Testis (tissue), 3 donors: Measurements from ENCODE around the gene MAPK1. TPM values are rescaled to one million over a fixed set of nuclear protein-coding genes. Genes with fewer than 3 reads are reported as not detected.
"Not testable (repeated sequence)": the region's sequence is repeated elsewhere in the genome, so short reads cannot be mapped to it uniquely, and the experiment has no call there.

ENCODE experiments used
- DNase-seq: peaks from one replicate; pipeline ENCODE4 v3.0.0-alpha.2; 2019
- H3K27ac ChIP-seq, 2 donors: fragments of 200-600 bp; sonication (generic); one replicate each; pipeline ENCODE4 v1.5.1; 2019
- H3K27me3 ChIP-seq: fragments of 200-600 bp; sonication (generic); one replicate; pipeline ENCODE4 v1.5.1; 2019
- H3K36me3 ChIP-seq: fragments of 200-600 bp; sonication (generic); one replicate; pipeline ENCODE4 v1.5.1; 2017; ENCODE audit warnings: low read depth; ENCODE audit errors: missing control alignments
- H3K4me1 ChIP-seq: fragments of 200-600 bp; sonication (generic); one replicate; pipeline ENCODE4 v1.5.1; 2019
- H3K4me3 ChIP-seq, 2 donors: fragments of 200-600 bp; sonication (generic); one replicate each; pipeline ENCODE4 v1.5.1; 2017 to 2019
- H3K9me3 ChIP-seq: fragments of 200-600 bp; sonication (generic); one replicate; pipeline ENCODE4 v1.5.1; 2017
- CTCF ChIP-seq, 3 experiments: fragments of 450-650 bp in 2 of 3; fragments of 200-600 bp in 1 of 3; sonication (generic) in 1 of 3; IDR thresholded peaks; one replicate each; pipeline ENCODE4 v1.5.1; 2016 to 2019; ENCODE audit warnings: antibody characterized with exemption in 3 of 3, mild to moderate bottlenecking in 2 of 3, moderate library complexity in 1 of 3
- POLR2A ChIP-seq: fragments of 450-650 bp; IDR thresholded peaks from one replicate; pipeline ENCODE4 v1.6.1; 2017; ENCODE audit warnings: antibody characterized with exemption, mild to moderate bottlenecking, moderate library complexity
- WGBS, 2 donors: methylation state at CpG; one replicate each; pipeline ENCODE4 v1.1.5; 2018; 5-methylcytosine and 5-hydroxymethylcytosine counted together
- intact Hi-C: fragments of 100-400 bp; cut with DNase I; formaldehyde crosslinking; loops from one replicate; pipeline ENCODE4 v1.15.1; 2023; ENCODE audit warnings: low total_unique reads
- polyA plus RNA-seq: library from polyadenylated mRNA; stranded (reverse); fragments of 350-450 nt; fragmentation: Illumina TruSeq; extraction: RNeasy Lipid Tissue Mini Kit (QIAGEN cat#74804); gene quantifications from one replicate; pipeline ENCODE4 v1.2.3, GENCODE V29; 2014; ENCODE audit warnings: low read depth, low replicate concordance; ENCODE audit not compliant: insufficient read depth
- total RNA-seq, 2 donors: library from RNA; depleted of rRNA; stranded (reverse); fragments of >200 nt; gene quantifications; one replicate each; pipeline ENCODE4 v1.2.3, GENCODE V29; 2016

MAPK1 gene
- total and polyA plus RNA-seq, 3 donors from 2014 or later: 90.2 to 143 (median 121) TPM

GRCh38 chr22:21731503-21731902 is 135.9 kb downstream of the MAPK1 start:
- 88% methylated on average over 5 of the region's 5 CpGs for WGBS, 2 donors
- Histone ChIP-seq H3K9me3 (no peaks in the 10 kb centered on the region), H3K27me3 (no peaks in the 10 kb centered on the region), H3K36me3 (no peaks in the 10 kb centered on the region), H3K4me3 (no peak overlapping the region), H3K27ac (no peak overlapping the region), H3K4me1 (peaks cover 11% of the 10 kb centered on the region)
- TF ChIP-seq CTCF (IDR thresholded peaks at IDR 0.05): no peak
- no peak for TF ChIP-seq POLR2A
- no peak for DNase-seq
- intact Hi-C loops: no loop called here

GRCh38 chr22:21730535-21731308 is 136.7 kb downstream of the MAPK1 start:
- WGBS, 2 donors: 83 to 92% methylated on average over 9 of the region's 9 CpGs
- Histone ChIP-seq H3K27ac (no peak overlapping the region), H3K9me3 (no peaks in the 10 kb centered on the region), H3K4me3 (no peak overlapping the region), H3K36me3 (no peaks in the 10 kb centered on the region), H3K4me1 (peaks cover 8% of the 10 kb centered on the region), H3K27me3 (no peaks in the 10 kb centered on the region)
- intact Hi-C loops: no loop called here
- TF ChIP-seq POLR2A (no peak), CTCF (IDR thresholded peaks at IDR 0.05) (no peak)
- DNase-seq: no peak

- H3K27ac ChIP-seq, H3K4me3 ChIP-seq, H3K9me3 ChIP-seq, H3K36me3 ChIP-seq, H3K4me1 ChIP-seq, DNase-seq, H3K27me3 ChIP-seq, intact Hi-C loops: not testable (repeated sequence)
- WGBS, 2 donors: 94 to 98% methylated on average over 3 of the region's 3 CpGs
These were observed 138.3 kb downstream of the MAPK1 start for GRCh38 chr22:21729184-21729583.

- Histone ChIP-seq H3K9me3 (no peaks in the 10 kb centered on the region), H3K4me1 (no peaks in the 10 kb centered on the region), H3K36me3 (no peaks in the 10 kb centered on the region), H3K4me3 (no peak overlapping the region), H3K27me3 (no peaks in the 10 kb centered on the region), H3K27ac (no peak overlapping the region)
- intact Hi-C loops: no loop called here
- WGBS, 2 donors: 82 to 88% methylated on average over 11 to 12 of the region's 12 CpGs
- DNase-seq: no peak
- TF ChIP-seq POLR2A (no peak), CTCF (IDR thresholded peaks at IDR 0.05) (no peak)
These were observed 139.2 kb downstream of the MAPK1 start for GRCh38 chr22:21728270-21728669.

- H3K36me3 ChIP-seq: no peaks in the 10 kb centered on the region
- H3K27ac ChIP-seq: no peak overlapping the region
- no peaks in the 10 kb centered on the region for H3K27me3 ChIP-seq
- no peaks in the 10 kb centered on the region for H3K4me1 ChIP-seq
- no peaks in the 10 kb centered on the region for H3K9me3 ChIP-seq
- DNase-seq: no peak
- WGBS, 2 donors: 92 to 96% methylated on average over 10 of the region's 10 CpGs
- no peak for TF ChIP-seq POLR2A
- no peak for TF ChIP-seq CTCF (IDR thresholded peaks at IDR 0.05)
- no peak overlapping the region for H3K4me3 ChIP-seq
- intact Hi-C loops: no loop called here
These were observed 139.7 kb downstream of the MAPK1 start for GRCh38 chr22:21727768-21728167.
